ENCODE data around the gene RASSF5. TPM values are rescaled to one million over a fixed set of nuclear protein-coding genes. Genes with fewer than 3 reads are reported as not detected.

Gene RASSF5
- total RNA-seq, 1 donor from 2014 or later, result 7.8 TPM

GRCh38 chr1:206541236-206541833 lies 34.0 kb downstream of the RASSF5 start:
- H3K36me3 ChIP-seq, result no peaks in the 10 kb centered on the region
- DNase-seq, result no peak
- no peaks in the 10 kb centered on the region for H3K9me3 ChIP-seq (replicated peaks)
- TF ChIP-seq, protein P1, sequence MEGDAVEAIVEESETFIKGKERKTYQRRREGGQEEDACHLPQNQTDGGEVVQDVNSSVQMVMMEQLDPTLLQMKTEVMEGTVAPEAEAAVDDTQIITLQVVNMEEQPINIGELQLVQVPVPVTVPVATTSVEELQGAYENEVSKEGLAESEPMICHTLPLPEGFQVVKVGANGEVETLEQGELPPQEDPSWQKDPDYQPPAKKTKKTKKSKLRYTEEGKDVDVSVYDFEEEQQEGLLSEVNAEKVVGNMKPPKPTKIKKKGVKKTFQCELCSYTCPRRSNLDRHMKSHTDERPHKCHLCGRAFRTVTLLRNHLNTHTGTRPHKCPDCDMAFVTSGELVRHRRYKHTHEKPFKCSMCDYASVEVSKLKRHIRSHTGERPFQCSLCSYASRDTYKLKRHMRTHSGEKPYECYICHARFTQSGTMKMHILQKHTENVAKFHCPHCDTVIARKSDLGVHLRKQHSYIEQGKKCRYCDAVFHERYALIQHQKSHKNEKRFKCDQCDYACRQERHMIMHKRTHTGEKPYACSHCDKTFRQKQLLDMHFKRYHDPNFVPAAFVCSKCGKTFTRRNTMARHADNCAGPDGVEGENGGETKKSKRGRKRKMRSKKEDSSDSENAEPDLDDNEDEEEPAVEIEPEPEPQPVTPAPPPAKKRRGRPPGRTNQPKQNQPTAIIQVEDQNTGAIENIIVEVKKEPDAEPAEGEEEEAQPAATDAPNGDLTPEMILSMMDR (IDR thresholded peaks at IDR 0.05; ENCODE audit: borderline replicate concordance), result no peak
- H3K27me3 ChIP-seq (ENCODE audit: low read depth), result no peaks in the 10 kb centered on the region
- intact Hi-C loops (cut with micrococcal nuclease), result no loop called here
- H3K4me1 ChIP-seq, result peaks cover 13% of the 10 kb centered on the region
- no peak overlapping the region for H3K4me3 ChIP-seq
- H3K27ac ChIP-seq (replicated peaks), result no peak overlapping the region

DNA sequence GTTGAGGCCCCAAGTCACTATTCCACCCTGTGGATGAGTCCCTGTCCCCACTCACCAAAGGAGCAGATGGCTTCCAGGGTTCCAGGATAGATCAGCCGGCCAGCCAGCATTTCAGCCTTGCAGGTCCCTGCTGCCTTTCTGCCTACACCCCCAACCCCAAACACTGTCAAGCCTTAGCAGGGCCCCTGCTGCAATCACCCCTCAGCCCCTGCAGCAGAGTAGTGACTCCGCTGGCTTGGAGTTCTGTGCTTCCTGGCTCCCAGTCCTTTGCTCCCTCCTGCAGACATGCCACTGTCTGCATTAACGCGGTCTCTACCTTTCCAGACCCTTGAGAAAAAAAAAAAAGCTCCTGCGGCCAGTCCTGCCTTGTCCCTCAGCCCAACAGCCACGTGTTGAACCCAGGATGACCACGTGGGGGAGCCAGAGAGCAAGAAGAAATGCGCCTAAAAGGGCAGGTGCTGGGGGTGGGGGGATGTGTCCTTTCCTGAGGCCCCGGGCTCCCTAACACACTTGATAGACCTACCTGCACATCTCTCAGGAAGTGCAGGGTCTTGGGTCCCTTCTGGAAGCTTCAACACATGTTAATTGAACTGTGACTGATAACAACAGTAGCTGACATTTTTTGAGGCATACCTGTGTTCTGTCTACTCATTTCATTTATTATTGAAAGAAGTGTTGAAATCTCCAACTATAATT lies 37.4 kb downstream of the RASSF5 start:
- no peak overlapping the region for H3K27ac ChIP-seq (replicated peaks)
- DNase-seq, result peak; percentile 68
- H3K4me3 ChIP-seq, result no peak overlapping the region
- no peaks in the 10 kb centered on the region for H3K9me3 ChIP-seq (replicated peaks)
- H3K27me3 ChIP-seq (ENCODE audit: low read depth), result no peaks in the 10 kb centered on the region
- intact Hi-C loops (cut with micrococcal nuclease), result loop anchor here (2.0 kb wide), 1 partner anchor 38 kb away; no protein-coding TSS in a partner anchor
- no peaks in the 10 kb centered on the region for H3K36me3 ChIP-seq
- peaks cover 11% of the 10 kb centered on the region for H3K4me1 ChIP-seq
- TF ChIP-seq, protein P1 (IDR thresholded peaks at IDR 0.05; ENCODE audit: borderline replicate concordance), result peak; percentile 92

GRCh38 chr1:206545351-206545750 lies 38.0 kb downstream of the RASSF5 start:
- Histone ChIP-seq H3K9me3 (replicated peaks) (no peaks in the 10 kb centered on the region), H3K4me3 (no peak overlapping the region), H3K4me1 (peaks cover 6% of the 10 kb centered on the region), H3K27ac (replicated peaks) (no peak overlapping the region), H3K27me3 (ENCODE audit: low read depth) (no peaks in the 10 kb centered on the region), H3K36me3 (no peaks in the 10 kb centered on the region)
- TF ChIP-seq, protein P1 (IDR thresholded peaks at IDR 0.05; ENCODE audit: borderline replicate concordance), result no peak
- intact Hi-C loops (cut with micrococcal nuclease), result loop anchor here (2.0 kb wide), 1 partner anchor 37 kb away; no protein-coding TSS in a partner anchor
- DNase-seq, result no peak

DNA sequence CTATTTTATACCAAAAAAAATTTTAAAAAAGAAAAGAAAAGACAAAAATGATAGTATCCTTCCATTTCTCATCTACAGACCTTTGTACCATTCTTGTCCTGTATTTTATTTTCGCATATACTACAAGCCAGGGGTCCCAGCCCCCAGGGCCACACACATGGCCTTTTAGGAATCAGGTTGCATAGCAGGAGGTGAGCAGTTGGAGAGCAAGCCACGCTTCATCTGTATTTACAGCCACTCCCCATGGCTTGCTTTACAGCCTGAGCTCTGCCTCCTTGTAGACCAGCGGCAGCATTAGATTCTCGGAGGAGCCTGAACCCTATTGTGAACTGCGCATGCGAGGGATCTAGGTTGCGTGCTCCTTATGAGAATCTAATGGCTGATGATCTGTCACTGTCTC lies 39.8 kb downstream of the RASSF5 start:
- TF ChIP-seq, protein P1 (IDR thresholded peaks at IDR 0.05; ENCODE audit: borderline replicate concordance), result no peak
- no peaks in the 10 kb centered on the region for H3K27me3 ChIP-seq (ENCODE audit: low read depth)
- H3K27ac ChIP-seq (replicated peaks), result no peak overlapping the region
- no peaks in the 10 kb centered on the region for H3K9me3 ChIP-seq (replicated peaks)
- H3K4me3 ChIP-seq, result no peak overlapping the region
- intact Hi-C loops (cut with micrococcal nuclease), result no loop called here
- peaks cover 13% of the 10 kb centered on the region for H3K4me1 ChIP-seq
- H3K36me3 ChIP-seq, result no peaks in the 10 kb centered on the region
- DNase-seq, result no peak

- Histone ChIP-seq H3K9me3 (replicated peaks) (no peaks in the 10 kb centered on the region), H3K4me3 (no peak overlapping the region), H3K27ac (replicated peaks) (no peak overlapping the region), H3K4me1 (peaks cover 26% of the 10 kb centered on the region), H3K36me3 (no peaks in the 10 kb centered on the region), H3K27me3 (ENCODE audit: low read depth) (no peaks in the 10 kb centered on the region)
- TF ChIP-seq, protein P1 (IDR thresholded peaks at IDR 0.05; ENCODE audit: borderline replicate concordance), result no peak
- DNase-seq, result no peak
- intact Hi-C loops (cut with micrococcal nuclease), result no loop called here
Measured at GRCh38 chr1:206550446-206550845, 43.1 kb downstream of the RASSF5 start.

Measured in left ventricle myocardium inferior (tissue), 1 donor.